Endothelial cell (in vitro differentiated cells): ENCODE results near the gene CEP152. TPM values are rescaled to one million over a fixed set of nuclear protein-coding genes. Genes with fewer than 3 reads are reported as not detected.

Experiments used
- DNase-seq: peaks from one replicate; pipeline ENCODE4 v3.0.0; 2021; ENCODE audit warnings: low spot score
- H3K27ac Mint-ChIP-seq: one replicate; pipeline ENCODE4 v1.8.0; 2021; ENCODE audit warnings: mixed read lengths, inconsistent platforms; ENCODE audit not compliant: unreplicated experiment
- H3K27me3 Mint-ChIP-seq: one replicate; pipeline ENCODE4 v1.8.0; 2021; ENCODE audit warnings: mild to moderate bottlenecking, moderate library complexity, mixed read lengths, inconsistent platforms; ENCODE audit not compliant: unreplicated experiment
- H3K36me3 Mint-ChIP-seq: one replicate; pipeline ENCODE4 v1.8.0; 2021; ENCODE audit warnings: mild to moderate bottlenecking, low read depth, mixed read lengths, inconsistent platforms; ENCODE audit not compliant: unreplicated experiment
- H3K4me1 Mint-ChIP-seq: one replicate; pipeline ENCODE4 v1.8.0; 2021; ENCODE audit warnings: mild to moderate bottlenecking, mixed read lengths, inconsistent platforms; ENCODE audit not compliant: unreplicated experiment
- H3K4me3 Mint-ChIP-seq: one replicate; pipeline ENCODE4 v1.8.0; 2021; ENCODE audit warnings: mild to moderate bottlenecking, mixed read lengths, inconsistent platforms; ENCODE audit not compliant: unreplicated experiment
- H3K9me3 Mint-ChIP-seq: one replicate; pipeline ENCODE4 v1.8.0; 2021; ENCODE audit warnings: mixed read lengths, inconsistent platforms; ENCODE audit not compliant: unreplicated experiment
- total RNA-seq: library from RNA; stranded (reverse); fragmentation: NEBNext Ultra II Directional; extraction: Animal tissue kit (Norgen Biotek cat#: 25700); gene quantifications from one replicate; pipeline ENCODE4 v1.2.1, GENCODE V29; 2021; ENCODE audit not compliant: unreplicated experiment
- TF ChIP-seq, protein P1 (sequence below): fragments of 200-600 bp; sonication (generic); IDR thresholded peaks from one replicate; pipeline ENCODE4 v1.5.0; 2021; ENCODE audit warnings: antibody characterized with exemption; ENCODE audit not compliant: unreplicated experiment

The CEP152 gene
- total RNA-seq, 1 donor from 2014 or later, result 4.7 TPM

DNA sequence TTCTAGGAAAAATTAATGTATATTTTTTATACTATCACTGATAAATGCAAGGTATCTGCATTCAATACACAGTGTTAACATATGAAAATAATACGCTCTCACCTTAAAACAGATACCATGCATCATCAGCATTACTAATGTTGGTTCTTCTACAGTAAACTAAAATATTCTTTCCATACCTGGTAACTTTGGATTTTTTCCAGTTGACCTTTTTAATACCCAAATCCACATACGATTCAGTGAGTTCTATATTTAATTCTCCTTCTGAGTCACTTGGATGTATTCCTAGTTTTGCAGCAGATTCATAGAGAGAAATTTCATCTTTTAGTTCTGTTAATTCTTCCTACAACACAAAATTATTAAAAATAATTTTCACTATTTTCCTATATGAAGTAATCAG is 29.9 kb downstream of the CEP152 start:
- H3K36me3 Mint-ChIP-seq, result no peaks in the 10 kb centered on the region
- H3K9me3 Mint-ChIP-seq, result no peaks in the 10 kb centered on the region
- H3K4me1 Mint-ChIP-seq, result no peaks in the 10 kb centered on the region
- TF ChIP-seq, protein P1, sequence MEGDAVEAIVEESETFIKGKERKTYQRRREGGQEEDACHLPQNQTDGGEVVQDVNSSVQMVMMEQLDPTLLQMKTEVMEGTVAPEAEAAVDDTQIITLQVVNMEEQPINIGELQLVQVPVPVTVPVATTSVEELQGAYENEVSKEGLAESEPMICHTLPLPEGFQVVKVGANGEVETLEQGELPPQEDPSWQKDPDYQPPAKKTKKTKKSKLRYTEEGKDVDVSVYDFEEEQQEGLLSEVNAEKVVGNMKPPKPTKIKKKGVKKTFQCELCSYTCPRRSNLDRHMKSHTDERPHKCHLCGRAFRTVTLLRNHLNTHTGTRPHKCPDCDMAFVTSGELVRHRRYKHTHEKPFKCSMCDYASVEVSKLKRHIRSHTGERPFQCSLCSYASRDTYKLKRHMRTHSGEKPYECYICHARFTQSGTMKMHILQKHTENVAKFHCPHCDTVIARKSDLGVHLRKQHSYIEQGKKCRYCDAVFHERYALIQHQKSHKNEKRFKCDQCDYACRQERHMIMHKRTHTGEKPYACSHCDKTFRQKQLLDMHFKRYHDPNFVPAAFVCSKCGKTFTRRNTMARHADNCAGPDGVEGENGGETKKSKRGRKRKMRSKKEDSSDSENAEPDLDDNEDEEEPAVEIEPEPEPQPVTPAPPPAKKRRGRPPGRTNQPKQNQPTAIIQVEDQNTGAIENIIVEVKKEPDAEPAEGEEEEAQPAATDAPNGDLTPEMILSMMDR, result no peak
- no peak overlapping the region for H3K27ac Mint-ChIP-seq
- H3K27me3 Mint-ChIP-seq, result no peaks in the 10 kb centered on the region
- DNase-seq, result no peak
- no peak overlapping the region for H3K4me3 Mint-ChIP-seq

DNA sequence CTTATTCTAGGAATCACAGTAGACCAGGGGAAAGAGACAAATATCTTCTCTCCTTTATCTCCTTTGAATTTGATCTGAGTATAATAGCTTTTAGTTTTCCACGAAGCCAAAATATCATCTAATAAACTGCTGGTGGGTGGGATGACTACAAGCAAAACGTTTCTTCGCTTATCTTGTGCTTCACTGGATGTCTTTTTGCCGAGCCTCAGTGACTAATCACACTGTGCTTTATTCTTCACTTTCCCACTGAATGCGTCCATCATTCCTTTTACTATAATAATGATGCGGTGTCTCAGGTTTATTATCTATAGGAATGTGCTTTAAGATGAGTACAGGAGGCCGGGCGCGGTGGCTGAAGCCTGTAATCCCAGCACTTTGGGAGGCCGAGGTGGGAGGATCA is 32.5 kb downstream of the CEP152 start:
- TF ChIP-seq, protein P1, result no peak
- H3K4me1 Mint-ChIP-seq, result peaks cover 3% of the 10 kb centered on the region
- H3K9me3 Mint-ChIP-seq, result no peaks in the 10 kb centered on the region
- no peaks in the 10 kb centered on the region for H3K27me3 Mint-ChIP-seq
- H3K27ac Mint-ChIP-seq, result no peak overlapping the region
- H3K36me3 Mint-ChIP-seq, result no peaks in the 10 kb centered on the region
- no peak overlapping the region for H3K4me3 Mint-ChIP-seq
- DNase-seq, result no peak

DNA sequence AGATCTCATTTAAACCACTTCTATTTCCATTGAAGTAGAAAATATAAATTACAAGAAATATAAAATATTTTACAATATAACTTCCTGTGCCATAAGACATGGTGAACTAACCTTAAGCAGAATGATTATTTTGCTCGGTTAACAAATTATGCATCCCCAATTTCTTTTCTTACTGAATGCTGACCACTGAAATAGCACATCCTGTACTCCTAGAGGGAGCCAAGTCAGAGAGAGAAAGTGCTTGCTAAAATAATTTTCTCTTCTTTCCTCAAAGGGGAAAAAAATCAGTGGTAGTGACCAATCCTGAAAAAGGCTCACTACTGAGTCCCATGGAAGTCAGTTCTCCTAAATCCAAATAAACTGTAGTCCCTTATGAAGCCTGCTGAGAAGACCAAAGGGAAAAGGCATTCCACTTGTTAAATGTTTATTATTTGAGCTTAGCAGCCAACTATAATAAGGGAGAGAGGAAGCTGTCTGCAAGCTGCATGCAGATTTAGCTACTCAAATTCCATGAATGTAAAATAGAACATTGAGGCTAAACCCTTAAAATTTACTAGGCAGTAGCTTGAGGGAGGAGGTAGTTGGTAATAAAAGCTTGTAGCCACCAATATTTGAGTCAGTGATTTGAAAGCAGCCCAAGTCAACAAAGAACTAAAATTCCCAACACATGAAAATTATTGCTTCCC is 33.1 kb downstream of the CEP152 start:
- no peak for DNase-seq

DNA sequence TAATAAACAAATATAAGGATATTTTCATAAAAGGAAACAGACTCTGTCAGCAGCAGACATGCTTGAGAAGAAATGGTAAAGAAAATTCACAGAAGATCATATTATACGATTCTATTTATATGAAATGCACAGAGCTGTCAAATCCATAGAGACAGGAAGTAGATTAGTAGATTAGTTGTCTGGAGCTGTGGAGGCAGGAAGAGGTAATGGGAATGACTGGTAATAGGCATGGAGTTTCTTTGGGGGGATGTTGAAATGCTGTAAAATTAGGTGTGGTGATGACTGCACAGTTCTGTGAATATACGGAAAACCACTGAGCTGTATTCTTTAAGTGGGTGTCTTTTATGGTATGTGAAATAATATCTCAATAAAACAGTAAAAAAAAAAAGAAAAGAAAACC is 35.3 kb downstream of the CEP152 start:
- no peaks in the 10 kb centered on the region for H3K9me3 Mint-ChIP-seq

More for the DNA sequence above, 33.1 kb downstream of the CEP152 start:
- TF ChIP-seq, protein P1, result no peak
- no peaks in the 10 kb centered on the region for H3K36me3 Mint-ChIP-seq
- H3K27ac Mint-ChIP-seq, result no peak overlapping the region
- H3K27me3 Mint-ChIP-seq, result no peaks in the 10 kb centered on the region
- peaks cover 3% of the 10 kb centered on the region for H3K4me1 Mint-ChIP-seq
- H3K9me3 Mint-ChIP-seq, result no peaks in the 10 kb centered on the region
- no peak overlapping the region for H3K4me3 Mint-ChIP-seq

DNA sequence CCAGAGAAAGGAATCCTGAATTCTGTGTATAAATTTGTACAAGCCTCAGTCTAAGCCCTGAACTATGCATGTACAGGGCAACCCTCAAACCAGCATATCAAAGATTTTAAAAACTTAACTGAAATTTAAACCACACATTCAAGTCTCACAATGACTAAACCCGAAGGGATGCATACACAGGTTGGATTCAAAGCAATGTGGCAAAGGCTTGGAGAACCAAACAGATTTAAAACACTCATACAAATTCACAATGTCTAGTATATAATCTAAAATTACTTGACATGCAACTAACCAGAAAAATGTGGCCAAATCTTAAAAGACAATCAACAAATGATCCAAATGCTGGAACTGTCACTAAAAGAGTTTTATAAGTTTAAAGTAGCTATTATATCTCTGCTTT is 36.4 kb downstream of the CEP152 start:
- no peaks in the 10 kb centered on the region for H3K27me3 Mint-ChIP-seq
- H3K9me3 Mint-ChIP-seq, result no peaks in the 10 kb centered on the region
- H3K4me1 Mint-ChIP-seq, result peaks cover 3% of the 10 kb centered on the region
- no peak overlapping the region for H3K27ac Mint-ChIP-seq
- H3K4me3 Mint-ChIP-seq, result no peak overlapping the region
- TF ChIP-seq, protein P1, result no peak
- DNase-seq, result no peak
- H3K36me3 Mint-ChIP-seq, result no peaks in the 10 kb centered on the region

More for the DNA sequence above, 35.3 kb downstream of the CEP152 start:
- no peak for DNase-seq
- Mint-ChIP-seq H3K36me3 (no peaks in the 10 kb centered on the region), H3K27ac (no peak overlapping the region), H3K4me3 (no peak overlapping the region), H3K27me3 (no peaks in the 10 kb centered on the region), H3K4me1 (peaks cover 3% of the 10 kb centered on the region)
- TF ChIP-seq, protein P1, result no peak
